Trophoblast cell (in vitro differentiated cells and primary cell): ENCODE results near the gene TNKS2.
"Not testable (repeated sequence)": the region's sequence is repeated elsewhere in the genome, so short reads cannot be mapped to it uniquely, and the experiment has no call there.

Experiments
- DNase-seq, 2 donors: peaks; one replicate each; pipeline ENCODE4 v3.0.0-alpha.2; 2016
- H2AFZ ChIP-seq: 2 replicates; pipeline ENCODE4 v1.6.1; 2013; ENCODE audit warnings: low read length, moderate library complexity, mild to moderate bottlenecking; ENCODE audit not compliant: insufficient read depth, poor library complexity
- H2AK5ac ChIP-seq: 2 replicates; pipeline ENCODE4 v1.6.1; 2013; ENCODE audit warnings: mild to moderate bottlenecking, low read length
- H2BK120ac ChIP-seq: 2 replicates; pipeline ENCODE4 v1.6.1; 2013; ENCODE audit warnings: low read length, mild to moderate bottlenecking, moderate library complexity; ENCODE audit not compliant: insufficient read depth, poor library complexity
- H2BK12ac ChIP-seq: 2 replicates; pipeline ENCODE4 v1.6.1; 2013; ENCODE audit warnings: mild to moderate bottlenecking, low read length, moderate library complexity
- H2BK5ac ChIP-seq: 2 replicates; pipeline ENCODE4 v1.6.1; 2013; ENCODE audit warnings: low read length, low read depth, moderate library complexity, mild to moderate bottlenecking; ENCODE audit not compliant: poor library complexity
- H3K14ac ChIP-seq: 2 replicates; pipeline ENCODE4 v1.6.1; 2013; ENCODE audit warnings: mild to moderate bottlenecking, low read length
- H3K18ac ChIP-seq: 2 replicates; pipeline ENCODE4 v1.6.1; 2013; ENCODE audit warnings: mild to moderate bottlenecking, low read length
- H3K23ac ChIP-seq: 2 replicates; pipeline ENCODE4 v1.6.1; 2013; ENCODE audit warnings: low read length
- H3K27ac ChIP-seq: 2 replicates; pipeline ENCODE4 v1.5.1; 2013; ENCODE audit warnings: low read depth, mild to moderate bottlenecking, inconsistent platforms, low read length, moderate library complexity
- H3K27me3 ChIP-seq: 2 replicates; pipeline ENCODE4 v1.6.1; 2013; ENCODE audit warnings: inconsistent platforms, mild to moderate bottlenecking, low read length, moderate library complexity; ENCODE audit not compliant: insufficient read depth
- H3K36me3 ChIP-seq, 2 experiments: 1 replicate in 1 of 2; 2 replicates in 1 of 2; pipeline ENCODE4 v1.6.1; 2013; ENCODE audit warnings: low read length in 2 of 2, mild to moderate bottlenecking in 2 of 2, moderate library complexity in 1 of 2; ENCODE audit not compliant: insufficient read depth in 2 of 2, control insufficient read depth in 1 of 2
- H3K4ac ChIP-seq: 2 replicates; pipeline ENCODE4 v1.6.1; 2013; ENCODE audit warnings: low read depth, mild to moderate bottlenecking, low read length, moderate library complexity
- H3K4me1 ChIP-seq, 2 experiments: 1 replicate in 1 of 2; 2 replicates in 1 of 2; pipeline ENCODE4 v1.6.1; 2013; ENCODE audit warnings: low read length in 2 of 2, mild to moderate bottlenecking in 2 of 2, moderate library complexity in 1 of 2; ENCODE audit not compliant: insufficient read depth in 2 of 2, control insufficient read depth in 1 of 2
- H3K4me2 ChIP-seq: 2 replicates; pipeline ENCODE4 v1.6.1; 2013; ENCODE audit warnings: inconsistent platforms, mild to moderate bottlenecking, low read length, moderate library complexity
- H3K4me3 ChIP-seq: 2 replicates; pipeline ENCODE4 v1.5.1; 2013; ENCODE audit warnings: mild to moderate bottlenecking, low read depth, low read length, inconsistent platforms
- H3K79me1 ChIP-seq: one replicate; pipeline ENCODE4 v1.6.1; 2013; ENCODE audit warnings: low read length
- H3K79me2 ChIP-seq: 2 replicates; pipeline ENCODE4 v1.6.1; 2013; ENCODE audit warnings: low read length, mild to moderate bottlenecking; ENCODE audit not compliant: control insufficient read depth, insufficient read depth, poor library complexity
- H3K9ac ChIP-seq: 2 replicates; pipeline ENCODE4 v1.6.1; 2013; ENCODE audit warnings: mild to moderate bottlenecking, low read length
- H3K9me3 ChIP-seq: 2 replicates; pipeline ENCODE4 v1.6.1; 2013; ENCODE audit warnings: low read depth, mild to moderate bottlenecking, control low read depth, inconsistent platforms, low read length; ENCODE audit not compliant: insufficient read depth
- H4K12ac ChIP-seq: 2 replicates; pipeline ENCODE4 v1.6.1; 2013; ENCODE audit warnings: low read depth, mild to moderate bottlenecking, low read length, moderate library complexity
- H4K8ac ChIP-seq: 2 replicates; pipeline ENCODE4 v1.6.1; 2013; ENCODE audit warnings: low read depth, mild to moderate bottlenecking, low read length, moderate library complexity
- H4K91ac ChIP-seq: one replicate; pipeline ENCODE4 v1.6.1; 2013; ENCODE audit warnings: low read depth, mild to moderate bottlenecking, low read length, moderate library complexity
- WGBS: extraction: QIAGEN DNeasy Blood & Tissue Kit; methylation state at CpG from one replicate; pipeline ENCODE4 v1.1.7; 2013; ENCODE audit warnings: missing lambda C conversion rate; ENCODE audit not compliant: insufficient read length, insufficient coverage; ENCODE audit errors: extremely low coverage; 5-methylcytosine and 5-hydroxymethylcytosine counted together

The TNKS2 gene

DNA sequence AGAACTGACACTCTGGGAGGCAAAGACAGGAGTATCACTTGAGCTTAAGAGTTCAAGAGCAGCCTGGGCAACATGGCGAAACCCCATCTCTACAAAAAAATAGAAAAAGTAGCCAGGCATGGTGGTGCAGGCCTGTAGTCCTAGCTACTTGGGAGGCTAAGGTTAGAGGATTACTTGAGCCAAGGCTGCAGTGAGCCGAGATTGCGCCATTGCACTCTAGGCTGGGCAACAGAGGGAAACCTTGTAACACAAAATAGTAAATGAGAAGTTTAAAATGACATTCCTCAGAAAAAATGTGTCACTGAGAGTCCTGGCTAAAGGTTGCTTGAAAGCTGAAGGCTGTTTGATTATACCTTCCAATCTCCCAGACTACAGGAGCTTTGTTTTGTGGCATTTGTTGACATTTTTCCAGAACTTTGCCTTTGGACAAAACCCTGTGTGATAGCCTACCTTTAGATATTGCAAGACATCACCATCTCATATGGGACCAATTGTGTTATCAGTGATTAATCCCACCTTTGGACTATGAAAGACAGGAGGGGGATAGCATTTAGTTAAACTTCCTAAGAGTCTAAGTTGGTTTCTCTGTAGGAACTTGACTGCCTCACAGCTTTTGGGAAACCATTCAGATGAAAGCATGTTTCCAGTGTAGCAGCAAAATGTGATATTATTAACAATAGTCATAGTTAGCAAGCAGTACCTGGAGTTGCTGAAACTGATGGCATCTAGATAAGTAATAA lies 5.3 kb downstream of the TNKS2 start:
- no peak overlapping the region for H3K4me2 ChIP-seq
- peaks cover 16 to 18% of the 10 kb centered on the region in 2 experiments for H3K36me3 ChIP-seq
- no peak overlapping the region for H3K27ac ChIP-seq
- no peak overlapping the region for H3K9ac ChIP-seq
- H3K18ac ChIP-seq: no peak overlapping the region
- no peak overlapping the region for H4K91ac ChIP-seq
- no peak overlapping the region for H2AFZ ChIP-seq
- peaks cover 15% of the 10 kb centered on the region for H3K79me2 ChIP-seq
- H2BK12ac ChIP-seq: no peak overlapping the region
- no peaks in the 10 kb centered on the region for H3K27me3 ChIP-seq
- no peak overlapping the region for H2BK120ac ChIP-seq
- peak; percentile 36 to 65 for DNase-seq
- H3K9me3 ChIP-seq: no peaks in the 10 kb centered on the region
- no peak overlapping the region for H2AK5ac ChIP-seq
- peaks cover 0 to 6% of the 10 kb centered on the region in 2 experiments for H3K4me1 ChIP-seq
- H3K79me1 ChIP-seq: peaks cover 3% of the 10 kb centered on the region
- no peak overlapping the region for H4K8ac ChIP-seq
- no CpG with 5 or more reads among the region's 3 CpGs for WGBS
- no peak overlapping the region for H3K14ac ChIP-seq
- no peak overlapping the region for H4K12ac ChIP-seq
- no peak overlapping the region for H3K23ac ChIP-seq
- H2BK5ac ChIP-seq: no peak overlapping the region
- peak overlapping the region; percentile 96 for H3K4ac ChIP-seq
- no peak overlapping the region for H3K4me3 ChIP-seq

DNA sequence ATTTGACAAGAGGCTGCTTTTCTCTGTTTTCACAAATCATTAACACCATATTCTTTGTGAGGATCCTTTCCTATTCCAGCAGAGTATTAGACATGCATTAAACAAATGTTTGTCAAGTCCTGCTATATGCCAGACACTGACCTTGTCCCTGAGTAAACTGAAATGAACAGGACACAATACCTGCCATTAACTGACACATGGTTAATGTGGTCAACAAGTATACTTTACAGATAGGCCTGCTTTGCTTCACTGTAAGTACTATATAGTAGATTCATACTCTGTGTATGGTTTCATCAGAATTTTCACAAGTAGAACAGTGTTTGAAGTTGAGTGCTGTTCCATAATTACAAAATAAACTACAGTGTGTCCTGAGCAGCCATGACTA lies 5.9 kb downstream of the TNKS2 start:
- no peak overlapping the region for H3K18ac ChIP-seq
- no peak overlapping the region for H2AFZ ChIP-seq
- H3K4me1 ChIP-seq: peaks cover 0 to 6% of the 10 kb centered on the region in 2 experiments
- no peak overlapping the region for H2BK12ac ChIP-seq
- no peak overlapping the region for H3K9ac ChIP-seq
- no peak overlapping the region for H3K27ac ChIP-seq
- H4K12ac ChIP-seq: no peak overlapping the region
- no peaks in the 10 kb centered on the region for H3K9me3 ChIP-seq
- no peak overlapping the region for H3K14ac ChIP-seq
- H3K79me2 ChIP-seq: peaks cover 11% of the 10 kb centered on the region
- H3K36me3 ChIP-seq: peaks cover 16 to 18% of the 10 kb centered on the region in 2 experiments
- H3K23ac ChIP-seq: no peak overlapping the region
- no peak overlapping the region for H2BK5ac ChIP-seq
- H4K91ac ChIP-seq: no peak overlapping the region
- no peak overlapping the region for H3K4me3 ChIP-seq
- no peaks in the 10 kb centered on the region for H3K27me3 ChIP-seq
- no peak overlapping the region for H3K4me2 ChIP-seq
- H4K8ac ChIP-seq: no peak overlapping the region
- no peak for DNase-seq
- H2BK120ac ChIP-seq: no peak overlapping the region
- no peaks in the 10 kb centered on the region for H3K79me1 ChIP-seq
- H2AK5ac ChIP-seq: no peak overlapping the region
- H3K4ac ChIP-seq: no peak overlapping the region

DNA sequence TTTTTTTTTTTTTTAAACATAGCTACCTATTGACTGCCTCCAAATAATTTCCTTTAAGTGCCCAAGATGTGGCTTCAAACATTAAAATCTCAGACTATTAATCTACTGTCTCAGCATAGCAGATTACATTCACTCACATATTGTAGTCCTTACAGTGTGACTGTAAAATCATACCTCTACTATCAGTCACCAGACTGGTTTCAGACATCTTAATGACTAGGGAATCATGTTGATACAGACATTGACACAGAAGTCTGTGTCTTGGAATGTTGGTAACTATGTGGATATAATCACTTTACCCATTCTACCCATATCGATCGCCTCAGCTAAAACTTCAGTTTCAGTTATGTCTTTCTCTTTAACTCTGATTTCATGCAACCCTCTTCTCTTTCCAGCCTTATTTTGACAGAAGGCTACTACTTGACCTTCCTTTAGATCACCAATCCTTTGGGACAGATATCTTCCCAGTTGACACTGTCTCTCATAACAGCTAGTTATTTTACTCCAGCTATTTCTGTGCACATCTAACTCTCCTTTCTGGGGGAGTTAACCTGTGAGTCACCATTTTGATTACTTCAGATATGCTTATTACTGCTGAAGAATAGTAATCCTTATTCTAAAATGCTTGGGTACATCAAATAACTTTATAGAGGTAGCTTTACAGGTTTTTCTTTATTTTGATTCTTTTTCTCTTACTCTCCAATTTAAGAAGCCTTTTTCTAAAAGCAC lies 7.0 kb downstream of the TNKS2 start:
- Histone ChIP-seq H2BK12ac (no peak overlapping the region), H3K79me2 (peaks cover 9% of the 10 kb centered on the region), H3K9me3 (no peaks in the 10 kb centered on the region), H3K79me1 (no peaks in the 10 kb centered on the region), H4K91ac (no peak overlapping the region), H3K4me3 (no peak overlapping the region), H3K4ac (peak overlapping the region; percentile 62), H2AFZ (no peak overlapping the region), H3K27me3 (no peaks in the 10 kb centered on the region), H4K12ac (no peak overlapping the region), H3K36me3 (peaks cover 16 to 19% of the 10 kb centered on the region in 2 experiments), H3K4me1 (peaks cover 0 to 6% of the 10 kb centered on the region in 2 experiments), H3K18ac (no peak overlapping the region), H2BK120ac (no peak overlapping the region), H3K9ac (no peak overlapping the region), H2BK5ac (no peak overlapping the region), H2AK5ac (no peak overlapping the region), H3K14ac (no peak overlapping the region), H3K23ac (no peak overlapping the region), H3K4me2 (no peak overlapping the region), H4K8ac (no peak overlapping the region), H3K27ac (no peak overlapping the region)
- peak; percentile 11 to 72 for DNase-seq
- no CpG with 5 or more reads among the region's 2 CpGs for WGBS

DNA sequence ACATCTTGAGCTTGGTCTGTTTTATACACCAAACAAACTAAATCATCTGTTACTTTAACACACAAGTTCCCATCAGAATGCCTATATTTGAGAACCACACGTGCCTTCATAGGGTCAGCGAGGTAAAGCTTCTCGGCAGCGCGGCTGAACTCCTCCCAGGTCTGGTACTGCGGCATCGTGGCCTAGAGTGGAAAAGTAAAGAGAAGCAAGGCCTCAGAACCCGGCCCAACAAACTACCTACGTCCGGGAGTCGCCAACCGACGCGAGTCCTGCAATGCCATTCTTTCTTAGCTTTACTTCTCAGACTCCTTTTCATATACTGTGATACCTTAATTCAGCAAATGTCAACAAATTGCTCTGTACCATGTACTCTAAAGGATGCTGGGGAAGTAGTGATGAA lies 9.0 kb downstream of the TNKS2 start:
- not testable (repeated sequence) for DNase-seq

More for the DNA sequence above, 9.0 kb downstream of the TNKS2 start:
- not testable (repeated sequence) for H3K79me1 ChIP-seq, H2BK5ac ChIP-seq, H3K4me1 ChIP-seq, H3K23ac ChIP-seq, H3K14ac ChIP-seq, H4K91ac ChIP-seq, H4K8ac ChIP-seq, H2BK12ac ChIP-seq, H3K79me2 ChIP-seq, H3K9ac ChIP-seq, H3K4me2 ChIP-seq, H2AFZ ChIP-seq, H3K4me3 ChIP-seq, H3K18ac ChIP-seq, H2BK120ac ChIP-seq, H4K12ac ChIP-seq, H3K27me3 ChIP-seq, H3K27ac ChIP-seq, H3K9me3 ChIP-seq, H2AK5ac ChIP-seq
- no CpG with 5 or more reads among the region's 14 CpGs for WGBS
- peaks cover 14 to 19% of the 10 kb centered on the region in 2 experiments for H3K36me3 ChIP-seq
- H3K4ac ChIP-seq: peak overlapping the region; percentile 62
